K562 treated with DMSO at 1 percent for 48 hours (cell line): ENCODE results near the gene TRMT44. TPM values are rescaled to one million over a fixed set of nuclear protein-coding genes. Genes with fewer than 3 reads are reported as not detected.

Experiments
- total RNA-seq: library from RNA; unstranded; fragments of 300-600 nt; gene quantifications from 2 replicates; pipeline ENCODE4 v1.2.3, GENCODE V29; 2022; ENCODE audit warnings: low replicate concordance; ENCODE audit errors: extremely low read depth

The TRMT44 gene
- not detected in 2 replicates for total RNA-seq

GRCh38 chr4:8440492-8441311, at the start of gene TRMT44, which contains the start of gene ACOX3:
Gene TRMT44, plus strand, starts transcription at chr4:8440777. Its CDS starts 46 bp downstream, at chr4:8440823.
Gene ACOX3, minus strand, starts transcription at chr4:8440723. Its CDS starts 24,202 bp downstream, at chr4:8416521.

Other genes starting within 250 kb of the TRMT44 start
- gene SH3TC1, start 241.5 kb upstream of the TRMT44 start, total RNA-seq = not detected in 2 replicates
- gene HTRA3, start 171.0 kb upstream of the TRMT44 start, total RNA-seq = not detected in 2 replicates
- not detected in 2 replicates for gene ACOX3, start 54 bp upstream of the TRMT44 start, total RNA-seq
- gene GPR78, start 139.6 kb downstream of the TRMT44 start, total RNA-seq = not detected in 2 replicates
- not detected in 2 replicates for gene CPZ, start 152.0 kb downstream of the TRMT44 start, total RNA-seq